ENCODE data around the gene REX1BD. TPM values are rescaled to one million over a fixed set of nuclear protein-coding genes. Genes with fewer than 3 reads are reported as not detected.

Gene REX1BD
- total RNA-seq, 1 experiment from 2014 or later, result 72.3 TPM

DNA sequence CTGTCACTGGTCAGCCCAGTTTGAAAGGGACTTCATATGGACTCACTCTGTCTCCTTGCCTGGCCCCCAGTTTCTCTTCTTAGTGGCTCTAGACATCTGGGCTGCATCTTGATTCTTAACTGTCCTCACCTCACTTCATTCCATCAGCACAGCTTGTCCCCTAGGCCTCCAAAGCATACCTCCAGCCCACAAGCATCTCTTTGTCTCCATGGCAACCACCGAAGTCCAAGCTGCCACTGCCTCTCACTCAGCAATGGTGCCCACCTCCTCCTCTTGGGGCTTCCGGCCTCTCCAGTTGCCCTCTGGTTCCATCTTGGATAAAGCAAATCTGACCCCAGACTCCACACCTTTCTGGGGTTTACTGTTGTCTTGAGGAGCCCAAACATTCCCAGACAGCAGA is 38.3 kb downstream of the REX1BD start:
- Mint-ChIP-seq H3K27me3 (ENCODE audit: low read depth) (peaks cover 54% of the 10 kb centered on the region), H3K9me3 (no peaks in the 10 kb centered on the region; a peak in 1 of 5 replicates), H3K4me3 (no peak overlapping the region), H3K4me1 (no peaks in the 10 kb centered on the region), H3K27ac (no peak overlapping the region), H3K36me3 (ENCODE audit: insufficient read depth in 1 of 3, low read depth in 3 of 3) (no peaks in the 10 kb centered on the region)
- H3K23ac ChIP-seq (ENCODE audit: insufficient read length, low read depth, low read length), result no peak overlapping the region
- no peaks in the 10 kb centered on the region for H3K79me2 ChIP-seq (ENCODE audit: insufficient read depth, low read length)
- no peak overlapping the region for H2BK20ac ChIP-seq (ENCODE audit: low read depth, low read length, poor library complexity, severe bottlenecking)
- no peak for TF ChIP-seq CTCF (conservative IDR thresholded peaks at IDR 0.05)
- no peak overlapping the region for H4K8ac ChIP-seq (replicated peaks; ENCODE audit: insufficient read length, low read depth, low read length)
- H3K79me1 ChIP-seq (ENCODE audit: insufficient read depth, low read depth, low read length, poor library complexity, severe bottlenecking), result no peaks in the 10 kb centered on the region
- H2BK120ac ChIP-seq (ENCODE audit: low read depth, low read length, poor library complexity, severe bottlenecking), result no peak overlapping the region
- no peak overlapping the region for H3T11ph ChIP-seq (ENCODE audit: low read length)
- H3K4me1 ChIP-seq (ENCODE audit: insufficient read depth, low read length), result no peaks in the 10 kb centered on the region
- H2BK5ac ChIP-seq (ENCODE audit: insufficient read length, low read length), result no peak overlapping the region
- no peak overlapping the region for H3K27ac ChIP-seq (ENCODE audit: insufficient read length, low read depth, low read length)
- H3K14ac ChIP-seq (ENCODE audit: insufficient read depth, low read length), result no peak overlapping the region
- no peak overlapping the region for H2BK12ac ChIP-seq (ENCODE audit: insufficient read length, low read depth, low read length)
- H3K27me3 ChIP-seq (ENCODE audit: insufficient read depth, low read length), result no peaks in the 10 kb centered on the region
- H3K9me3 ChIP-seq (ENCODE audit: control insufficient read depth, low read depth, low read length), result no peaks in the 10 kb centered on the region
- H3K4ac ChIP-seq (ENCODE audit: low read depth, low read length), result no peak overlapping the region
- no peak overlapping the region for H3K9ac ChIP-seq (ENCODE audit: extremely low read depth, insufficient read length, low read length)
- no peak overlapping the region for H4K5ac ChIP-seq (ENCODE audit: insufficient read length, low read depth, low read length)
- H3K56ac ChIP-seq (ENCODE audit: insufficient read length, low read depth, low read length), result no peak overlapping the region
- H4K20me1 ChIP-seq (ENCODE audit: control insufficient read depth, insufficient read depth, insufficient read length), result no peaks in the 10 kb centered on the region
- H4K91ac ChIP-seq (ENCODE audit: insufficient read length, low read depth, low read length), result no peak overlapping the region
- H2AK5ac ChIP-seq (ENCODE audit: insufficient read length, low read length), result no peak overlapping the region
- H2BK15ac ChIP-seq (ENCODE audit: low read depth, low read length), result no peak overlapping the region
- no peak overlapping the region for H3K4me2 ChIP-seq (ENCODE audit: insufficient read depth, insufficient read length, low read length)
- DNase-seq, result no peak
- no peaks in the 10 kb centered on the region for H3K23me2 ChIP-seq (ENCODE audit: insufficient read length, low read depth, low read length, poor library complexity, severe bottlenecking)
- no CpG with 5 or more reads among the region's 2 CpGs for WGBS (ENCODE audit: extremely low coverage, insufficient read length, low lambda C conversion rate)
- no peak overlapping the region for H2AFZ ChIP-seq (ENCODE audit: low read length)
- no peak overlapping the region for H3K18ac ChIP-seq (ENCODE audit: insufficient read length, low read depth, low read length)

Data from H9 (cell line).